HG03439 (cell line): ENCODE measurements around the gene ZNF682.
A peak's percentile ranks its signal among the peaks of the same experiment; 100 is the strongest.
"Not testable (repeated sequence)": the region's sequence is repeated elsewhere in the genome, so short reads cannot be mapped to it uniquely, and the experiment has no call there.

Source experiments
- ATAC-seq: cut with Tn5 transposase; IDR thresholded peaks from one replicate; pipeline ENCODE4 v1.9.1; 2021; ENCODE audit warnings: mild to moderate bottlenecking, moderate library complexity; ENCODE audit not compliant: unreplicated experiment

The ZNF682 gene

DNA sequence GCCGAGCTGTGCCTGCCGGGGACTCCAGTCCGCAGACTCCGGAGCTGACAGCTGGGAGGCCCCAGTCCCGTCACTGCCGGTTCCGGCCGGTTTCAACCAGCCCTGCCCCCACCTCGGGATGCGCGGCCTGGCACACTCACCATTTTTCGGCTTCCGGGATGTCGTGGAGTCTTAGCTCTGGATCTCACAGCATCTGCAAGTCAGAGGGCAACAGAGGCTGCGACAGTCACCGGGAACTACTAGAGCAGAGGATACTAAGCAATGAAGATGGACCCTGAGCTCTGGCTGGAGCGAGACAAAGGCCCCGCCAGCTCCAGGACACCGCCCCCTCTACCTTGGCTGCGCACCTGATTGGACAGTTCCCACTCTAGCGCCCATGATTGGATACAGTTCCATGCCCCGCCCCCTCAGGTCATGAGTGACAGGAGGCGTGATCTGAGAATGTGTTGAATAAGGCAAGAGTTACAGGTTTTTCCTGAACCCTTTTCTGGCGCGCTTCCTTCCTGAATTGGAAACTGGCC lies at the start of gene ZNF682:
ZNF682 (minus strand) TSS at position 303 of the 521 bp plus-strand sequence; CDS start at position 143, 160 bp downstream.
- ATAC-seq = peak; percentile 92

- not testable (repeated sequence) for ATAC-seq
Observed at GRCh38 chr19:20082876-20083275, 43.6 kb upstream of the ZNF682 start.

GRCh38 chr19:20082232-20082833 lies 43.0 kb upstream of the ZNF682 start:
- not testable (repeated sequence) for ATAC-seq

DNA sequence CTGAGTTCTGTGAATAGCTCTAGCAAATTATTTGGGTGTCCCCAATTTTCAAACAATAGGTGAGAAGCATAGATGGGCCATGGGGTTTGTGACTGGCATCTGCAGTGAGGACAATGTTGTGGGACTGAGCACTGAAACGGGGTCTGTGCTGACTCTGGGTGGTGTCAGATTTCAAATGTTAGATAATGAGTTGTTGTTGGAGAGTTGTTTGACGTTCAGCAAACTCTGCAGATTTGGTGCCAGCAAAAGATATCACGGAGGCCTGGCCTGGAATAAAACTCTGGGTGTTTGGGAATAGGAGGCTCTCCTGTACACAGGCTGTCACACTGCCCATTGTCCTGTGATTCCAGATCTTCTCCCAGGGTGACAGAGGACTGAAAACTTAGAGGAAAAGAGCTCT lies 41.4 kb upstream of the ZNF682 start:
- ATAC-seq = no peak

- ATAC-seq = no peak
Observed at GRCh38 chr19:20079476-20079875, 40.2 kb upstream of the ZNF682 start.

GRCh38 chr19:20078581-20079031 lies 39.3 kb upstream of the ZNF682 start:
- ATAC-seq = no peak

- ATAC-seq = peak; percentile 80
Observed at GRCh38 chr19:20077791-20078463, 38.6 kb upstream of the ZNF682 start, which contains the start of gene ZNF90. Gene ZNF90 (plus strand): TSS chr19:20078000. CDS start chr19:20078133, 133 bp downstream.

- no peak for ATAC-seq
Observed at GRCh38 chr19:20072936-20073335, 33.6 kb upstream of the ZNF682 start.

DNA sequence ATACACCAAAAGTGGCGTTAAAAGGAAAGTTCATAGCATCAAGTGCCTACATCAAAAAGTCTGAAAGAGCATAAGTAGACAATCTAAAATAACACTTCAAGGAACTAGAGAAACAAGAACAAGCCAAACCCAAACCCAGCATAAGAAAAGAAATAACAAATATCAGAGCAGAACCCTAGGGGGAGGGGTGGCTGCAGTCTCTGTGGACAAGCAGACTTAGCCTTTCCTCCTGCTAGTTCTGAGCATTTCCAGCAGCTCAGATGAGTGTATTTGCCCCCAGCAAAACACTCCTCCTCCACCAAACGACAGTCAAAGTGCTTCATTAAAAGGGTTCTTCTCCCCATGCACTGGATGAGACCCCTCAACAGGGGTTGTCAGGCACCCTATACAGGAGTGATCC lies 31.4 kb upstream of the ZNF682 start:
- ATAC-seq = no peak

DNA sequence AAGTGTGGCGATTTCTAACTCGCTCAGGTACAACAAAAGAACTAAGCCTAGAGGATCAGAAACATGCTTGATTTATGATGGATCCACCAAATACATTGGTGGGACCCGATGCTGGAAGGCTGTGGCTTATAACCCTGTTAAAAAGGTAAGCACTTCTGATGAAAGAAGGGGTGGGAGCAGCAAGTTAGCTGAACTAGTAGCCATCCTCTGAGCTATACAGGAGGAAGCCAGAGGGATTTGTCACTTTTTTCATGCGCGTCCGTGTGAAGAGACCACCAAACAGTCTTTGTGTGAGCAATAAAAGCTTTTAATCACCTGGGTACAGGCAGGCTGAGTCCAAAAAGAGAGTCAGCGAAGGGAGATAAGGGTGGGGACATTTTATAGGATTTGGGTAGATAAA lies 29.3 kb upstream of the ZNF682 start:
- not testable (repeated sequence) for ATAC-seq

- no peak for ATAC-seq
Observed at GRCh38 chr19:20067943-20068342, 28.6 kb upstream of the ZNF682 start.

- ATAC-seq = no peak
Observed at GRCh38 chr19:20066861-20067260, 27.6 kb upstream of the ZNF682 start.

DNA sequence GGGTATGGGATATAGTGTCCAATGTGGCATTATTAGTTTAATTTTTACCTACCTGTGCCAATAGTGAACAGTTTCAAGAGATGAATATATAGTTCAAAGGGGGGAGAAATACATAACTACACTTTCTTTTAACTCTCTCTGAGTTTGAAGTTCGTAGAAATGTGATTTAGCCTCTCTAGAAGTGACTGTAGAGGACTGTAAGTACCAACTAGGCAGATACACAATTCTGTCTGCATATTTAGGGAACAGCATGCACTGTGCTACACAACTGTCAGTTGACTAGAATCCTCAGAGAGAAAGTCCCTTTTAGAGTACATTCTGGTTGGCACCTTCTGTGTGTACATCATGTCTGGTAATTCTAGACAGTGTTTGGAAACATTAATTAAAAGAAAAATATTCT lies 21.0 kb upstream of the ZNF682 start:
- no peak for ATAC-seq

DNA sequence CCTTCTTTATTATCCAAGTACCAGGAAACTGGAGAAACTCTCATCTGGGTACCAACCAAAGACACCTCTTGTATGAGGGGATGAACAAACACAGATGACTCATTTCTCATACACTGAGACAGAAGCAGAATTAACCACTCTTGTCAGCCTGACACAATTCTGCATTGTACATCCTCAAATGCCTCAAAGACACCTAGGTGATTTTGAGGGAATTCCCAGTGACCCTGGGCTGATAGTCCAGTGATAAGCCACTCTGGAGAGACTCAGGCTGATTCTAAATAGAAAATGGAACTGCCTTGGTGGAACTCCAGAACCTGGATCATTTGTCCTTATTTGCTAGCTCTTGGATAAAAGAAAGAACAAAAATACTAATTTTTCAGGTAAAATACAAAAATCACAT lies 19.4 kb upstream of the ZNF682 start:
- ATAC-seq = not testable (repeated sequence)

DNA sequence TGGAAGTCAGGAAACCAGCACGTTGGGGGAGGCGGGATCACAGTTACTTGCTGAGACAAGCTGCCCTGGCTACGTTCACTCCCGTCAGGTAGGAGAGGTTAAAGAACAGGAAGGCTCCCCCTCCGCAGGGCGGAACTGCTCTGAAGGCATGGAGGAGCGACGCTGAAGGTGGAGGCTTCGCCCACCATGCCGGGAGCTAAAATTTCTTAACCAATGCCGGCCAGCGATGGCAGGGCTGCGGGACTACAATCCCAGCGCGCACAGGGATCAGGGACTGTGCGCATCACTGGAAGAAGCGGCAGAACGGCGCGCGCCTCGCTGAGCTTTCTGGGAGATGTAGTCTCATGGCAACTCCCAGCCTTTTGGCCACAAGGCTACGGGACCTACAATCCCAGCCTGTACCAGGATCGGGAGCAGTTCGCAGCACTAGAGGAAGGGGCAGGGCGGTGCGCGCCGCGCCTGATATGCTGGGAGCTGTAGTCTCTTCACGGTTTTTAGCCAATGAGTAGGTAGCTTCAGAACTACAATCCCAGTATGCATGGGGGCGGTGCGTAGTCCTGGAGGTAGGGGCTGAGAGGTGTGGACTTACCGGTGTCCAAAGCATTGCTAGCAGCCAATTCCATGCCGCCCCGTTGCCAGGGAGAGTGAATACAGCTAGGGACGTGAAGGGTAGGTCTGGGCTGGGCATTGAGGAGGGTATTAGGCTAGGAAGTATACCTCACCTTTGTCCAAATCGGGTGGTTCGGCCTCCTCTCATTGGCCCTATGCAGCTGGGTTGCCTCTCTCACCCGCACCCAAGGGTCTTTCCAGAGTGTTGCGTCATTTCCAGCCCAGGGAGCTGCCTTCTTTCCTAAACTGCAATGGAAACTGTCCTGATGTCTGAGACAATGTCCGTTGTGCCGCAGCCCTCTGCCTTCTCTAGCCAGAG lies 12.8 kb upstream of the ZNF682 start:
- peak; percentile 80 for ATAC-seq

DNA sequence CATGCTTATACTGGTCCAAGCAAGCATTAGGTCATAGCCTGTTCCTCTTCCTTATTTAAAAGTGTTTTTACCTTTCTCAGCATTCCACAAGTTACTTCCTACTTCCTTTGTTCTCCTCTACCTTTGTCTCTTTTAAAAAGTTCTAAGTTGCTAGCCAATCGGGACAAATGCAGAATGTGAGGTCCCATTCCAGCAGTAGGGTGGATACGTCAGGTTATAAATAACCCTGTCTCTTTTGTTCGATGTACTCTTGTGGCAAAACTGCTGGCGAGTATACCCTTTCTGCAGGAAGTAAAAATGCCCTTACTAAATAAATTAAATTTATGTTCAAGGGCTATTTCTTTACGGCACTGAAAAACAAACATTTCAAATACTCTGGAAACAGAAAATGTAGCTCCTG lies 6.4 kb upstream of the ZNF682 start:
- not testable (repeated sequence) for ATAC-seq

DNA sequence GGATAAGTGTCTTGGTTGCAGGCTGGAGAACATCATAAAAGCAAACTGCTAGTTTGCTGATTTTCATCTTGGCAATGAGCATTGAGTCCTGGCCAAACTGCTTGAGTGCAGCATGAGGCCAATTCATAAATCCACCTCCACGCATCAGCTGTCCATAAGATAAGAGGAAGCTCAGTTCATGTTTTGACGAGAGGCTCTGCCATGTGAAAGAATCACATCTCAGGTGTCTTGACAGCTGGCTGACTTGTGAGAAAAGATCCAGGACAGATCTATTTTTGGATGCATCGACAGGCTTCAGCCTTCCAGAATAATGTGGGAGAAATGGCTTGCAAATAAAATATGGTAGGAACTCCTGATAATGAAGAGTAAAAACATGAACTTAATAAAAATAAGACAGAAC lies 5.4 kb upstream of the ZNF682 start:
- no peak for ATAC-seq

DNA sequence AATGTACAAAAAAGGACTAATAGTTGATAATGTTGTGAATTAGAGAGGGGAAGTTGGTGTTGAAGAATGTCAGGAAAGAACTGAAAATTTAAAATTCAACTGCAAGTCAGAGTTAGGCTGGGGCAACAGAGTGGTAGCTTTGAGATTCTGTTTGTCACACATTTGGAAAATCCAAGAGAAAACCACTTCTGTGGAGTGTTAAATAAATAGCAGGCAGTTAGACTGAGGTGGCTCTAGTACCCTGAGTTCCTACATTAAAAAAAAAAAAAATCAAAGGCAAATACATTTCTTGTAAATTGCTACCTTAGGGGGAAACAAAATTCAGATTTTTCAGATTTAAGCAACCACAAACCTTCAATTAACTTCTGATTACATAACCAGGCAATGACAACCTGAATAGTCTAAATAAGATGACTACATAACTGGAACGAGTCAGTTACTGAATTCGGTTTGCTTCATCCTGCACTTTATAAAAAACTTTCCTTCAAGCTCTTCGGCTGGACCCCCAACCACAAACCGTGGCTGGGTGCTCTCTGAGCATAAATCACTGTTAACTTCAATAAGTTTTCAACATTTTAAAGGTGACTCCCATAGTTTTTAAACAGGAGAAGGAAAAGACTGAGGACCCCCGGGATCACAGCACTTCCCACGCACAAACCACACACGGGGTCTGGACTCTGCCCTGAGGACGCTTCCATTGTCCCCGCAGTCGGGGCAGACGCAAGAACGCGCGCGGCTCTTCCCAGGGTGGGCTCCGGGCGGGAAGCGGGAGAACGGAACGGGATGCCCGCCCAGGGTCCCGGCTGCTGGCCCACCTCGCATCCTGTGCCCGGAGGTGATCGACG lies 725 bp downstream of the ZNF682 start:
- ATAC-seq = no peak

GRCh38 chr19:20035935-20036334 lies 3.4 kb downstream of the ZNF682 start:
- ATAC-seq = no peak

- ATAC-seq = no peak
Observed at GRCh38 chr19:20028611-20029010, 10.7 kb downstream of the ZNF682 start.
